Ureter (tissue), 1 donor: ENCODE results near the gene DNAJC7. TPM values are rescaled to one million over a fixed set of nuclear protein-coding genes. Genes with fewer than 3 reads are reported as not detected.

ENCODE experiments used
- DNase-seq: peaks from one replicate; pipeline ENCODE4 v3.0.0-alpha.2; 2020; ENCODE audit warnings: low spot score
- total RNA-seq: library from RNA; stranded (reverse); gene quantifications from one replicate; pipeline ENCODE4 v1.2.4, GENCODE V29; 2023
- donor health status: DM: yes; HTN: yes; CAD: no.

The DNAJC7 gene, protein sequence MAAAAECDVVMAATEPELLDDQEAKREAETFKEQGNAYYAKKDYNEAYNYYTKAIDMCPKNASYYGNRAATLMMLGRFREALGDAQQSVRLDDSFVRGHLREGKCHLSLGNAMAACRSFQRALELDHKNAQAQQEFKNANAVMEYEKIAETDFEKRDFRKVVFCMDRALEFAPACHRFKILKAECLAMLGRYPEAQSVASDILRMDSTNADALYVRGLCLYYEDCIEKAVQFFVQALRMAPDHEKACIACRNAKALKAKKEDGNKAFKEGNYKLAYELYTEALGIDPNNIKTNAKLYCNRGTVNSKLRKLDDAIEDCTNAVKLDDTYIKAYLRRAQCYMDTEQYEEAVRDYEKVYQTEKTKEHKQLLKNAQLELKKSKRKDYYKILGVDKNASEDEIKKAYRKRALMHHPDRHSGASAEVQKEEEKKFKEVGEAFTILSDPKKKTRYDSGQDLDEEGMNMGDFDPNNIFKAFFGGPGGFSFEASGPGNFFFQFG
- total RNA-seq = 111 TPM

GRCh38 chr17:42016941-42017865 lies at the start of gene DNAJC7:
DNAJC7 (minus strand) TSS chr17:42017439; CDS start chr17:42017416, 23 bp downstream.
- peak; percentile 90 for DNase-seq

- DNase-seq = no peak
Measured at GRCh38 chr17:42065201-42065600, 48.0 kb upstream of the DNAJC7 start.

DNA sequence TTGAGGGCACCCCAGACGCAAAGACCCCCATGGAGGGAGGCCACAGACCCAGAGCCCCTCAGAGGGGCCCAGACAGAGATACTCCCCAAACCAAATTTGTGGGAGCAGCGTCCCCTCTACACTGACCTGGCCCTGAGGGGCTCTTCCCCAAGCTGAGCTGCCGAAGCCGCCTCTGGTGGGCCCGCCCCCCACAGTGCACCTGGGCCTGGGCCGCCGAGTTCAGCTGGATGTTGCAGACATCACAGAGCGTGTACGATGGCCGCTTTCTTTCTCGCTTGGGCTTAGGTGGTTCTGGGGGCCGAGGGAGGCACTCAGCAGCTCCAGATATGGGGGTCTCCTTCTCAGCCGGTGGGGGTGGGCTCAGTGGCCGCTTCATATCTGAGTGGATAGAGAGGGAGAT lies 45.4 kb upstream of the DNAJC7 start:
- no peak for DNase-seq

- no peak for DNase-seq
Measured at GRCh38 chr17:42061646-42062487, 44.6 kb upstream of the DNAJC7 start.

DNA sequence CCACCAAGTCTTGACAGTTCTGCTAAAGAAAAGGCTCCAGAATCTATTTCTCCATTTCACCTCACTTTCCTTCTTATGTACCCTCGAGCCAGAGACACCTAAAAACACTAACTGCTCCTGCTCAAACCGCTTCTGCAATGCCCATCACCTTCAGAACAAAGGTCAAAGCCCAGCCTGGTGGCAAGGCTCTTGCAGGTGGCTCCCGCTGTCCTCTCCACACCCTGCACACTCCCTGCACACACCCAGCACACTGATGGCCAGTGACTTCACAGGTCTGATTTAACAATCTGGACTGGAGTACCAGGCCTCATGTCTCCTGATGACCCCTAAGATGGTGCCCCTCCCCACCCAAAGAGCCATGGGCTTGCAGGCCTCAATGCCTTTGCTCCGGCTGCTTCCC lies 43.0 kb upstream of the DNAJC7 start:
- DNase-seq = no peak

DNA sequence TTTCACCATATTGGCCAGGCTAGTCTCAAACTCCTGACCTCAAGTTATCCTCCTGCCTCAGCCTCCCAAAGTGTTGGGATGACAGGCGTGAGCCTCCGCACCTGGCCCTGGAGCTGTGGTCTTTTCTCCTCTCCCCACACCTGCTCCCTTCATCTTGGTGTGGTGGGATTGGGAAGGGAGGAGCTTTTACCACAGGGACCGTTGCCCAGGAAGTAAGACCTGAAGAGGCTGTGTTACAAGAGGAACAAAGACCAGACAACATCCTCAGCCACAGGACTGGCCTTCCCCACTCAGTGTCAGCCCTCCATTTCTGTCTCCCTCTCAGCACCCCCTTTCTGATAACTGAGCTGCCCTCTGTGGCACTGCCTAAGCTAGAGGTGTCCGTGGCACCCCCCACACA lies 42.6 kb upstream of the DNAJC7 start:
- DNase-seq = no peak

DNA sequence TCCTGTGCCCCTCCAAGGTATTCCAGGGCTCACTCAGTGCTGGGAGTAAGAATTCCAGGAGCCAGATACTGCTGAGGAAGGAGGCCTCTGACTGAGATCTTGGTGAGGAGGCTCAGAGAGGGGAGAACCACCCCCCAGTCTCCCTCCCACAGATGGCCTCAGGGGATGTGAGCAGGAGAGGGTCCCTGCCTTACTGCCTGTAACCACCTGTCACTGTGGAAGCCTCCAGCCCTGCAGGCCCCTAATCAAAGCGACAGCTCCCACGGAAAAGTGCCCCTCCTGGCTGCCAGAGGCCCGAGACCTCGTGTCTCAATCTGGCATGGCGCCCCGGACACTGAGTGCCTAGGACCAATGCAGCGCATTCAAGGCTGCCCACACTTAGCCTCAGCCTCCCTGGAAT lies 40.8 kb upstream of the DNAJC7 start:
- no peak for DNase-seq

GRCh38 chr17:42056635-42057034 lies 39.4 kb upstream of the DNAJC7 start:
- DNase-seq = no peak

DNA sequence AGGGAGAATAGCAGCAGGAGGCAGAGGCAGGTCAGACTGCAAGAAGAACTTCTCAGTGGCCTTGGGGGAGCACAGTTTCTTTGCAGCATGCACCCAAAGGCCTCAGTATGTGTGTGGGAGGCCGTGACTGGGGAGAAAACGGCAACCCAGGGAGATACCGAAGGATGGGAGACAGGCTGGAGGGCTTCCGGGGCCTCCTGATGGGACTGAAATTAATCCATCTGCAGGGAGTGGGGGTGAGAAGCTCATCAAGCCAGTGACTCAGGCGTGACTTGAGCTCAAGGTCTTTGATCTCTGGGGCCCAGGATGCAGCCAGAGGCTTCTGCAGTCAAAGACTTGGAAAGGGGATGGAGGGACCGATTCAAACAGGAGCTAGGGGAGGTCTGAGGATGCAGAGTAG lies 38.3 kb upstream of the DNAJC7 start:
- DNase-seq = no peak

GRCh38 chr17:42055027-42055426 lies 37.8 kb upstream of the DNAJC7 start:
- DNase-seq = no peak

DNA sequence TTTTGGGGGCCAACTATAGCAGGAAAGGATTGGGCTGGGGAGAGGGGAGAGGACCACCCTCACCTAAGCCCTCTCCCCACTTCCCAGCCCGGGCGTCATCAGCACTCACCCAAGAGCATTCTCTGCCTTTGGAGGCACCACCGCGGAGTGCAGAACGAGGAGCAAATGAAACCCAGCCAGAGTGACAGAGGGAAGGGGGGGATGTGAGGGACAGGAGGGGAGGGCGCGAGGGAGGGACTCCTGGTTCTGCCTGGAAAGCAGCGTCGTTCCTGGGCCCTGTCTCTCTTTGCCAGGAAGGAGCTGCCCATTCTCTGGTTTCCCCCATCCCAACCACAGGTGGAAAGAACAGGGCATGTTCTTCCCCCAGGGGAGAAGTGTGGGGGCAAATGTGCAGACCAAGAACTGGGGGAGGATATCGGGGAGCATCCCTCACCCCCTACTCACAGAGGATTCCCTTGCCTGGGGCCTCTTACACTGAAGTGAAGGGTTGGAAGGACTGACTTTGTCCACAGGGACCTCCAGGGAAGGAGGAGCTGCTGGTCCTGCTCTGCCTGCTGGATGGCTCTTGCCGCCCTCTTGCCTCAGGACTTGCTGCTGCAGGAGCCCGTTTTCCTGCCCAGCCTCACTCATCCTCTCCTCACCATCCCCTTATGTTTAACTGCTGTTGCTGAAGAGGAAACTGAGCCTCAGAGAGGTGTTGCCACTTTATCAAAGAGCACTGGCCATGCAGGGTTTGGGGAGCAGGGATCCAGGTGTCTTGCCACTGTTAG lies 36.7 kb upstream of the DNAJC7 start:
- DNase-seq = no peak

GRCh38 chr17:42052346-42052877 lies 35.2 kb upstream of the DNAJC7 start:
- no peak for DNase-seq

- DNase-seq = no peak
Measured at GRCh38 chr17:42051645-42052044, 34.4 kb upstream of the DNAJC7 start.

DNA sequence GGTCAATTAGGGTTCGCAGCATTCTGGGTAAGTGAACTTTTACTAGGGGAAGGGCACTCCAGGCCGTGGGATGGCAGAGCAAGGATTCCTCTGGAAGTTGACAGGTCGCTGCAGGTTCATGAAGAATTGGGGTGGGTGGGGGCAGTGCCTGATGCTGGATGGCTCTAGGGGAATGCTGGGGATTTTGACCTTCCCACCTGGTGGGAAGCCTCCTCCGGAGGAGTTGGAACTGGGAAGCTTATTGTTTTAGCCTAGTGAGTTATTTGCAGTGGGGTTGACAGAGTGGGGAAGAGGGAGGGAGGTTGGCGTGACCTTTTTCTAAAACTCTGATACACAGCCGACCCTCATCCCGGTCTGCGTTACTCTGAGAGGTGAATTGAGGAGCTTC lies 33.8 kb upstream of the DNAJC7 start:
- no peak for DNase-seq

DNA sequence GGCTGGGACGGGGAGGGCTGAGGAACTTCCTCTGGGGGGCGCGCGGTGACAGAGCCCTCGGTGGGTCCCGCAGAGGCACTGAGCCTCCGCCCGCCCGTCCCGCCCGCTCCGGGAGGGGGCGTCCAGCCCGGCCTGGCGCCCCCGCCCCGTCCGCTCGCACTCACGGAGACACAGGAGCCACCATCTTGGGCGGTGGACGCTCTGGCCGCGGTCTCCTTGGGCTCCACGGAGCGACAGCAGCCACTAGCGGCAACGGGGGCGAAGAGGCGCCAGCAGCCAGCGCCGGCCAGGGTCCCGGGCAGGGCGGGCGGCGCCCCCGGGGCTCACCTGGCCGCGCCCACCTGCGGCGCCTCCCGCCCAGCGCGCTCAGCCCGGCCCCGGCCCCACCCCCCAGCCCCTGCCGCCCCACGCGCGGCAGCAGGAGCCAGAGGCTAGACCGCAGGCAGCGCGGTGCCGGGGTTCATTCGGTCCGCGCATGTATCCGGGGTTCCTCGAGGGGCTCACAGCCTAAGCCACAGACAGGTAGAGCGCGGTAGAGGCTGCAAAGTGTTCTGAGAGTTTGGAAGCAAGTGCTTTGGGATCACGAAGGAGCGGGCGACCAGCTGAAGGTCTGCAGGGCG lies 33.3 kb upstream of the DNAJC7 start, which contains the start of gene C17orf113:
C17orf113 (minus strand) TSS at position 209 of the 620 bp plus-strand sequence. CDS start 7,225 bp downstream, outside the sequence.
- peak; percentile 58 for DNase-seq

- DNase-seq = no peak
Measured at GRCh38 chr17:42049834-42050392, 32.7 kb upstream of the DNAJC7 start.

GRCh38 chr17:42047343-42047742 lies 30.1 kb upstream of the DNAJC7 start:
- DNase-seq = no peak

- no peak for DNase-seq
Measured at GRCh38 chr17:42045719-42046118, 28.5 kb upstream of the DNAJC7 start.

GRCh38 chr17:42042598-42043319 lies 25.5 kb upstream of the DNAJC7 start:
- DNase-seq = no peak
